ENCODE measurements around the gene TSR3.

DNA sequence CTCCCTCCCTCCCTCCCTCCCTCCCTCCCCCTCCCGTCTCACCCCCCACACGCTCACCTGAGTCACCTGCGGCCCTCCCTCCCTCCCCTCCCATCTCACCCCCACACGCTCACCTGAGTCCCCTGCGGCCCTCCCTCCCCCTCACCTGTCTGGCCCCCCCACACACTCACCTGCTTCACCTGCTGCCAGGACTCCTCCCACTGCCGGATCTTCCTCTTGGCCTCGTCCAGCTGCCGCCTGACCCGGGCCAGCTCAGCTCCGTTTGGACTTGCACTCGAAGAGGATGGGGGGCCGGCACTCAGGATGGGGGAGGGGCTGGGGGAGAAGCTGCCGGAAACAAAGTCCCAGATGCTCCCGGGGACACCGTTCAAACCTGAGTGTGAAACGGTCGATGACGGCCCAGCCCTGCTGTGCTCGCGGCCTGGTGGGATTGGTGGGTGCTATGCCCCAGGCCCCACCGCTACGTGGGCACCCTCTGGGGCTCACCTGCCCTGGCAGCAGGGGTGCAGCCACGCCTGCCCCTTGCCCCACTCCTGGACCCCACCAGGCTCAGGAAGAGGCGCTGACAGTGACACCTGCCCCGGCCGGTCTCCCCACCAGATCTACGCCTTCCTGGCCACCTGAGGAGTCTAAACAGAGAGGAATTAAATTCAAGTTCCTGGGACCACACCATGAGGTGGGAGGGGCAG, 16.0 kb upstream of the TSR3 start:
- TF ChIP-seq CTCF (conservative IDR thresholded peaks at IDR 0.05; ENCODE audit: low read depth, low read length) = no peak
- TF ChIP-seq EZH2 (IDR thresholded peaks at IDR 0.05; ENCODE audit: low read length, unreplicated experiment) = no peak
